Measurements from ENCODE around the gene IRAK1.

Gene IRAK1

GRCh38 chrX:153969904-153970356, 49.8 kb downstream of the IRAK1 start:
- peak in 1 of 4 experiments; percentile 18 for DNase-seq

- DNase-seq, result no peak
These were observed 50.4 kb downstream of the IRAK1 start for GRCh38 chrX:153969125-153969903.

- DNase-seq, result peak in 1 of 4 experiments; percentile 30
These were observed 51.0 kb downstream of the IRAK1 start for GRCh38 chrX:153968754-153969124.

GRCh38 chrX:153968255-153968654, 51.4 kb downstream of the IRAK1 start:
- no peak for DNase-seq

GRCh38 chrX:153967536-153968224, 52.0 kb downstream of the IRAK1 start:
- peak in 3 of 4 experiments; percentile 45 to 57 (median 49) for DNase-seq

- DNase-seq, result no peak
These were observed 52.7 kb downstream of the IRAK1 start for GRCh38 chrX:153966841-153967535.

GRCh38 chrX:153966283-153966688, 53.4 kb downstream of the IRAK1 start:
- no peak for DNase-seq

GRCh38 chrX:153965406-153965805, 54.3 kb downstream of the IRAK1 start:
- no peak for DNase-seq

GRCh38 chrX:153964105-153964504, 55.6 kb downstream of the IRAK1 start:
- no peak for DNase-seq

- no peak for DNase-seq
These were observed 56.2 kb downstream of the IRAK1 start for GRCh38 chrX:153963546-153963945.

- DNase-seq, result no peak
These were observed 58.4 kb downstream of the IRAK1 start for GRCh38 chrX:153961292-153961691.

- DNase-seq, result no peak
These were observed 58.9 kb downstream of the IRAK1 start for GRCh38 chrX:153960786-153961185.
